Loucy (cell line): ENCODE measurements around the gene RUFY3.

Source experiments
- H2AFZ ChIP-seq: fragments of 200-600 bp; sonication (generic); 2 replicates; pipeline ENCODE4 v1.6.0; 2016; ENCODE audit warnings: antibody characterized with exemption, mild to moderate bottlenecking, low read length, moderate library complexity
- H3F3A ChIP-seq: fragments of 200-600 bp; 2 replicates; pipeline ENCODE4 v1.6.0; 2016; ENCODE audit warnings: antibody characterized with exemption, low read depth, mild to moderate bottlenecking
- H3K27me3 ChIP-seq: fragments of 200-600 bp; sonication (generic); 2 replicates; pipeline ENCODE4 v1.6.1; 2014; ENCODE audit warnings: low read length, mild to moderate bottlenecking; ENCODE audit not compliant: insufficient read depth, poor library complexity, severe bottlenecking
- H3K36me3 ChIP-seq: fragments of 200-600 bp; sonication (generic); 2 replicates; pipeline ENCODE4 v1.6.1; 2016; ENCODE audit warnings: low read length; ENCODE audit not compliant: insufficient read depth
- H3K4me1 ChIP-seq: fragments of 200-600 bp; sonication (generic); 2 replicates; pipeline ENCODE4 v1.5.1; 2014; ENCODE audit warnings: low read length, mild to moderate bottlenecking; ENCODE audit not compliant: insufficient read depth, poor library complexity, severe bottlenecking
- H3K4me2 ChIP-seq: fragments of 200-600 bp; sonication (generic); 2 replicates; pipeline ENCODE4 v1.6.0; 2014; ENCODE audit warnings: antibody characterized with exemption, low read length, low read depth, mild to moderate bottlenecking; ENCODE audit not compliant: poor library complexity, severe bottlenecking
- H3K4me3 ChIP-seq: fragments of 200-600 bp; sonication (generic); 2 replicates; pipeline ENCODE4 v1.5.1; 2014; ENCODE audit warnings: low read length, mild to moderate bottlenecking, mixed read lengths; ENCODE audit not compliant: poor library complexity, severe bottlenecking
- H3K79me2 ChIP-seq: fragments of 200-600 bp; sonication (generic); 2 replicates; pipeline ENCODE4 v1.6.1; 2014; ENCODE audit warnings: low read length; ENCODE audit not compliant: insufficient read depth
- H3K9ac ChIP-seq: fragments of 200-600 bp; sonication (generic); 2 replicates; pipeline ENCODE4 v1.6.0; 2014; ENCODE audit warnings: mild to moderate bottlenecking, low read depth, low read length, moderate library complexity; ENCODE audit not compliant: poor library complexity, severe bottlenecking
- H3K9me2 ChIP-seq: fragments of 200-600 bp; sonication (generic); replicated peaks from 2 replicates; pipeline ENCODE4 v1.6.1; 2016; ENCODE audit warnings: low read depth, low read length, mixed read lengths
- H3K9me3 ChIP-seq: fragments of 200-600 bp; sonication (generic); 2 replicates; pipeline ENCODE4 v1.6.1; 2014; ENCODE audit warnings: mild to moderate bottlenecking, antibody characterized with exemption, low read length, low read depth; ENCODE audit not compliant: insufficient read depth
- H4K20me1 ChIP-seq: fragments of 200-600 bp; sonication (generic); 2 replicates; pipeline ENCODE4 v1.6.0; 2014; ENCODE audit warnings: antibody characterized with exemption, low read length, mild to moderate bottlenecking; ENCODE audit not compliant: insufficient read depth, poor library complexity, severe bottlenecking
- CTCF ChIP-seq: fragments of 200-600 bp; sonication (generic); conservative IDR thresholded peaks from 2 replicates; pipeline ENCODE4 v1.5.1; 2014; ENCODE audit warnings: mild to moderate bottlenecking, antibody characterized with exemption, low read length
- EZH2phosphoT487 ChIP-seq: fragments of 200-600 bp; IDR thresholded peaks from 2 replicates; pipeline ENCODE4 v1.6.1; 2018; ENCODE audit warnings: antibody characterized with exemption, mild to moderate bottlenecking, moderate library complexity, borderline replicate concordance

The RUFY3 gene

GRCh38 chr4:70737006-70737405 is 15.2 kb downstream of the RUFY3 start:
- Histone ChIP-seq H4K20me1 (no peaks in the 10 kb centered on the region), H3K4me3 (peak overlapping the region; percentile 74), H3K4me1 (peaks cover 80% of the 10 kb centered on the region), H3K9me3 (no peaks in the 10 kb centered on the region), H3K36me3 (no peaks in the 10 kb centered on the region), H3K79me2 (peaks cover 46% of the 10 kb centered on the region), H3K9me2 (no peaks in the 10 kb centered on the region), H3K9ac (peak overlapping the region; percentile 83), H2AFZ (peak overlapping the region; percentile 48; the same call in 1 of the 2 replicates), H3K4me2 (peak overlapping the region; percentile 86), H3K27me3 (no peaks in the 10 kb centered on the region), H3F3A (peaks cover 31% of the 10 kb centered on the region)
- TF ChIP-seq EZH2phosphoT487: no peak
- TF ChIP-seq CTCF: no peak

- no peaks in the 10 kb centered on the region for H4K20me1 ChIP-seq
- peaks cover 46% of the 10 kb centered on the region for H3K79me2 ChIP-seq
- peaks cover 31% of the 10 kb centered on the region for H3F3A ChIP-seq
- peak overlapping the region; percentile 83 for H3K9ac ChIP-seq
- H2AFZ ChIP-seq: peak overlapping the region; percentile 48; the same call in 1 of the 2 replicates
- H3K4me2 ChIP-seq: peak overlapping the region; percentile 86
- no peaks in the 10 kb centered on the region for H3K9me3 ChIP-seq
- peak overlapping the region; percentile 74 for H3K4me3 ChIP-seq
- no peaks in the 10 kb centered on the region for H3K9me2 ChIP-seq
- no peaks in the 10 kb centered on the region for H3K36me3 ChIP-seq
- peaks cover 83% of the 10 kb centered on the region for H3K4me1 ChIP-seq
- no peak for TF ChIP-seq EZH2phosphoT487
- TF ChIP-seq CTCF: peak; percentile 11
- no peaks in the 10 kb centered on the region for H3K27me3 ChIP-seq
Measured at GRCh38 chr4:70737409-70737808, 15.6 kb downstream of the RUFY3 start.

GRCh38 chr4:70739496-70740337 is 18.0 kb downstream of the RUFY3 start:
- Histone ChIP-seq H3K9ac (no peak overlapping the region), H3K4me3 (no peak overlapping the region), H3K79me2 (peaks cover 58% of the 10 kb centered on the region), H3K9me2 (no peaks in the 10 kb centered on the region), H3K4me1 (peaks cover 71% of the 10 kb centered on the region), H3K4me2 (peak overlapping the region; percentile 40), H2AFZ (no peak overlapping the region), H3K36me3 (no peaks in the 10 kb centered on the region), H3K27me3 (no peaks in the 10 kb centered on the region), H3F3A (peaks cover 19% of the 10 kb centered on the region), H4K20me1 (no peaks in the 10 kb centered on the region), H3K9me3 (no peaks in the 10 kb centered on the region)
- TF ChIP-seq EZH2phosphoT487 (no peak), CTCF (no peak)
